ENCODE data around the gene CDK17.
A peak's percentile ranks its signal among the peaks of the same experiment; 100 is the strongest.
"Not testable (repeated sequence)": the region's sequence is repeated elsewhere in the genome, so short reads cannot be mapped to it uniquely, and the experiment has no call there.

CDK17 gene

GRCh38 chr12:96386794-96387193 is 13.4 kb downstream of the CDK17 start:
- DNase-seq, result no peak

- no peak for DNase-seq
Measured at GRCh38 chr12:96383991-96384390, 16.2 kb downstream of the CDK17 start.

- DNase-seq, result no peak
Measured at GRCh38 chr12:96383371-96383770, 16.9 kb downstream of the CDK17 start.

- not testable (repeated sequence) for DNase-seq
Measured at GRCh38 chr12:96379743-96380142, 20.5 kb downstream of the CDK17 start.

GRCh38 chr12:96378319-96378718 is 21.9 kb downstream of the CDK17 start:
- no peak for DNase-seq

GRCh38 chr12:96376865-96377264 is 23.4 kb downstream of the CDK17 start:
- no peak for DNase-seq

- no peak for DNase-seq
Measured at GRCh38 chr12:96375841-96376604, 24.2 kb downstream of the CDK17 start.

- no peak for DNase-seq
Measured at GRCh38 chr12:96375170-96375569, 25.1 kb downstream of the CDK17 start.

GRCh38 chr12:96371790-96372699 is 28.2 kb downstream of the CDK17 start:
- no peak for DNase-seq

- no peak for DNase-seq
Measured at GRCh38 chr12:96371138-96371789, 29.0 kb downstream of the CDK17 start.

- DNase-seq, result no peak
Measured at GRCh38 chr12:96368687-96369086, 31.6 kb downstream of the CDK17 start.

GRCh38 chr12:96368233-96368632 is 32.0 kb downstream of the CDK17 start:
- no peak for DNase-seq

- DNase-seq, result no peak
Measured at GRCh38 chr12:96366381-96366654, 33.9 kb downstream of the CDK17 start.

- no peak for DNase-seq
Measured at GRCh38 chr12:96365604-96366380, 34.4 kb downstream of the CDK17 start.

GRCh38 chr12:96364092-96364700 is 36.0 kb downstream of the CDK17 start:
- peak; percentile 15 for DNase-seq

GRCh38 chr12:96361074-96361473 is 39.2 kb downstream of the CDK17 start:
- DNase-seq, result no peak

- DNase-seq, result no peak
Measured at GRCh38 chr12:96360550-96360949, 39.7 kb downstream of the CDK17 start.

GRCh38 chr12:96359328-96359727 is 40.9 kb downstream of the CDK17 start:
- DNase-seq, result no peak

GRCh38 chr12:96356831-96357230 is 43.4 kb downstream of the CDK17 start:
- DNase-seq, result no peak

- no peak for DNase-seq
Measured at GRCh38 chr12:96354844-96355534, 45.2 kb downstream of the CDK17 start.

GRCh38 chr12:96354326-96354725 is 45.9 kb downstream of the CDK17 start:
- DNase-seq, result no peak
